ENCODE data around the gene BRSK2. TPM values are rescaled to one million over a fixed set of nuclear protein-coding genes. Genes with fewer than 3 reads are reported as not detected.

BRSK2 gene
- total RNA-seq, 1 donor from 2014 or later, result 59.9 TPM

- TF ChIP-seq, protein P1, sequence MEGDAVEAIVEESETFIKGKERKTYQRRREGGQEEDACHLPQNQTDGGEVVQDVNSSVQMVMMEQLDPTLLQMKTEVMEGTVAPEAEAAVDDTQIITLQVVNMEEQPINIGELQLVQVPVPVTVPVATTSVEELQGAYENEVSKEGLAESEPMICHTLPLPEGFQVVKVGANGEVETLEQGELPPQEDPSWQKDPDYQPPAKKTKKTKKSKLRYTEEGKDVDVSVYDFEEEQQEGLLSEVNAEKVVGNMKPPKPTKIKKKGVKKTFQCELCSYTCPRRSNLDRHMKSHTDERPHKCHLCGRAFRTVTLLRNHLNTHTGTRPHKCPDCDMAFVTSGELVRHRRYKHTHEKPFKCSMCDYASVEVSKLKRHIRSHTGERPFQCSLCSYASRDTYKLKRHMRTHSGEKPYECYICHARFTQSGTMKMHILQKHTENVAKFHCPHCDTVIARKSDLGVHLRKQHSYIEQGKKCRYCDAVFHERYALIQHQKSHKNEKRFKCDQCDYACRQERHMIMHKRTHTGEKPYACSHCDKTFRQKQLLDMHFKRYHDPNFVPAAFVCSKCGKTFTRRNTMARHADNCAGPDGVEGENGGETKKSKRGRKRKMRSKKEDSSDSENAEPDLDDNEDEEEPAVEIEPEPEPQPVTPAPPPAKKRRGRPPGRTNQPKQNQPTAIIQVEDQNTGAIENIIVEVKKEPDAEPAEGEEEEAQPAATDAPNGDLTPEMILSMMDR (conservative IDR thresholded peaks at IDR 0.05), result no peak
- Mint-ChIP-seq H3K4me1 (no peaks in the 10 kb centered on the region), H3K9me3 (peaks cover 2% of the 10 kb centered on the region), H3K36me3 (ENCODE audit: low read depth) (no peaks in the 10 kb centered on the region), H3K27ac (ENCODE audit: unreplicated experiment) (no peak overlapping the region), H3K4me3 (no peak overlapping the region), H3K27me3 (ENCODE audit: low read depth) (peaks cover 2% of the 10 kb centered on the region)
- DNase-seq (ENCODE audit: low read depth, low spot score), result no peak
Measured at GRCh38 chr11:1371377-1371776, 18.4 kb upstream of the BRSK2 start.

- Mint-ChIP-seq H3K4me3 (no peak overlapping the region), H3K4me1 (no peaks in the 10 kb centered on the region), H3K9me3 (no peaks in the 10 kb centered on the region), H3K27me3 (ENCODE audit: low read depth) (peaks cover under 1% of the 10 kb centered on the region), H3K36me3 (ENCODE audit: low read depth) (no peaks in the 10 kb centered on the region), H3K27ac (ENCODE audit: unreplicated experiment) (no peak overlapping the region)
- DNase-seq (ENCODE audit: low read depth, low spot score), result no peak
- TF ChIP-seq, protein P1 (conservative IDR thresholded peaks at IDR 0.05), result no peak
Measured at GRCh38 chr11:1371836-1372465, 17.8 kb upstream of the BRSK2 start.

DNA sequence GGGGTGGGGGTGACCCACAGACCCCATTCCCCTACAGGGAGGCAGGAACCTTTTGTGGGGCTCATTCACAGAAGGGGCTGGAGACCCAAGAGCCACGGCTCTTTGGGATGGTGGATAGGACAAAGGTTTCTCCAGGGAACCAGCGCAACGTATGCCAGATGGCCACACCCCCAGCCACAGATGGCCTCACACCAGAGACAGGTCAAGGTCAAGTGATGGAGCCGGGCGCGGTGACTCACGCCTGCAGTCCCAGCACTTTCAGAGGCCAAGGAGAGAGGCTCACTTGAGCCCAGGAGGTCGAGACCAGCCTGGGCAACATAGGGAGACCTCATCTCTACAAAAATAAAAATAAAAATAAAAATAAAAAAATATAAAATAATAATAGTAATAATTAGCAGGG, 17.1 kb upstream of the BRSK2 start:
- TF ChIP-seq, protein P1 (conservative IDR thresholded peaks at IDR 0.05), result no peak
- no peaks in the 10 kb centered on the region for H3K9me3 Mint-ChIP-seq
- no peak for DNase-seq (ENCODE audit: low read depth, low spot score)
- H3K4me3 Mint-ChIP-seq, result no peak overlapping the region
- H3K27ac Mint-ChIP-seq (ENCODE audit: unreplicated experiment), result no peak overlapping the region
- H3K36me3 Mint-ChIP-seq (ENCODE audit: low read depth), result no peaks in the 10 kb centered on the region
- peaks cover 4% of the 10 kb centered on the region for H3K4me1 Mint-ChIP-seq
- no peaks in the 10 kb centered on the region for H3K27me3 Mint-ChIP-seq (ENCODE audit: low read depth)

- peaks cover 4% of the 10 kb centered on the region for H3K4me1 Mint-ChIP-seq
- TF ChIP-seq, protein P1 (conservative IDR thresholded peaks at IDR 0.05), result no peak
- no peak overlapping the region for H3K4me3 Mint-ChIP-seq
- no peak for DNase-seq (ENCODE audit: low read depth, low spot score)
- H3K9me3 Mint-ChIP-seq, result no peaks in the 10 kb centered on the region
- no peaks in the 10 kb centered on the region for H3K36me3 Mint-ChIP-seq (ENCODE audit: low read depth)
- H3K27ac Mint-ChIP-seq (ENCODE audit: unreplicated experiment), result no peak overlapping the region
- H3K27me3 Mint-ChIP-seq (ENCODE audit: low read depth), result no peaks in the 10 kb centered on the region
Measured at GRCh38 chr11:1373536-1374214, 16.1 kb upstream of the BRSK2 start.

DNA sequence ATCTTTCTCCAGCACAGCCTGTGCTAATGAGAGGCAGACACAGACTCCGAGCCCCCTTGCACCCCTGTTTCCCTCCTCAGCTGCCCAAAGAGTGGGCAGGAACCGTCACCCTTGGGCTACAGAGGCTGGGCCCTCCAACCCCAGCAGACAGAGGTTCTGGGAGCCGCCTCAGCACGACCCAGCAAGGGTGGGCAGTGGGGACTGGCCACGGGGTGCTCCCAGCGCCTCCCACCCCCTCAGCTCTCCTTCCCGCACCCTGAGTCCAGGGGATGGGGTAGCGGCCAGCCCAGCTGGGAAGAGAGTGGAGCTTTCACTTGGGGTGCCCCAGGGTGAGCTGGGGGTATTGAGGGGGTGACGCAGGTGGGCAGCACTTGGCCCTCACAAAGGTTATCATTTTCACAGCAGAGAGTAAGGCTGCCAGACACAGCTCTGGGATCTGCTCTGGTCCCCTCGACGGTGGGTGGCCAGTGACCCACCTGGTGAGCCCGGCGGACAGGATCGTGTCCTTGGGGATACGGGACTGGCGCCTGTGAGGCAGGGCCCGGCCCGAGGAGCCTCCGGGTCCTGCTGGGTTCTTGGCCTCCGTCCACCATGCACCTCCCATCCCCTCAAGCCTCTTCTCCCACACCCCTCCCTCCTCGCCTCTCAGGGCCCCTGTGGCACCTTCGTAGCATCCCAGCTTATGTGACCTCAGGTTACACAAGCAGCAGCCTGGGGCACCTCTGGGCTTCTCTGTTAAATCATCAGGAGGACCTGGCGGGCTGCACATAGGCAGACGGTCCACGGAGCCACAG, 14.4 kb upstream of the BRSK2 start:
- H3K4me3 Mint-ChIP-seq, result no peak overlapping the region
- peaks cover 6% of the 10 kb centered on the region for H3K4me1 Mint-ChIP-seq
- H3K9me3 Mint-ChIP-seq, result peaks cover 2% of the 10 kb centered on the region
- H3K27ac Mint-ChIP-seq (ENCODE audit: unreplicated experiment), result no peak overlapping the region
- no peak for DNase-seq (ENCODE audit: low read depth, low spot score)
- peaks cover 1% of the 10 kb centered on the region for H3K27me3 Mint-ChIP-seq (ENCODE audit: low read depth)
- H3K36me3 Mint-ChIP-seq (ENCODE audit: low read depth), result no peaks in the 10 kb centered on the region
- TF ChIP-seq, protein P1 (conservative IDR thresholded peaks at IDR 0.05), result no peak
